Breast epithelium (tissue), 3 donors: ENCODE measurements around the gene ULK4.

ENCODE experiments used
- POLR2A ChIP-seq: fragments of 450-650 bp; IDR thresholded peaks from one replicate; pipeline ENCODE4 v1.6.1; 2016; ENCODE audit warnings: antibody characterized with exemption, mild to moderate bottlenecking, moderate library complexity
- POLR2AphosphoS5 ChIP-seq, 3 donors: sonication (generic); formaldehyde crosslinking; IDR thresholded peaks; one replicate each; pipeline ENCODE4 v1.6.1; 2017; ENCODE audit warnings: antibody characterized with exemption in 3 of 3
- TF ChIP-seq, protein P1 (sequence below), 3 donors: fragments of 450-650 bp; IDR thresholded peaks; one replicate each; pipeline ENCODE4 v1.5.1; 2016 to 2017; ENCODE audit warnings: antibody characterized with exemption in 3 of 3, mild to moderate bottlenecking in 3 of 3, moderate library complexity in 3 of 3

DNA sequence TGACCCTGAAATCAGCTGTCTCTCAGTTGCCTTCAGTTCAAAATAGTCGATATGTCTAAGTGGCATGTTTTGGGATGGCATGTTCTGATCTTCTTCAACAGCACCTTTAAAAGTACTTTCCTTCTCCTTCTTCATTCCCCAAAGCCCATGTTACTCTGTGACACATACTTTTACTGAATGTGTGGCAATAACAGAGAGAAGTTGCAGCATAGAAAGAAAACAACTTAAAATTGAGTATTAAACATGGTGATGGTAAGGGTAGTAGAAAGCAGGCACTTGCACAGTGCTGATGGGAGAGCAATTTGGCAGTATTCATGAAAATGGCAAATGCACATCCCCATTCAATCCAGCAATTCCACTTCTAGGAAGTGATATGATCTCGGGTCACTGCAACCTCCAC is 12.3 kb upstream of the ULK4 start:
- TF ChIP-seq, protein P1, sequence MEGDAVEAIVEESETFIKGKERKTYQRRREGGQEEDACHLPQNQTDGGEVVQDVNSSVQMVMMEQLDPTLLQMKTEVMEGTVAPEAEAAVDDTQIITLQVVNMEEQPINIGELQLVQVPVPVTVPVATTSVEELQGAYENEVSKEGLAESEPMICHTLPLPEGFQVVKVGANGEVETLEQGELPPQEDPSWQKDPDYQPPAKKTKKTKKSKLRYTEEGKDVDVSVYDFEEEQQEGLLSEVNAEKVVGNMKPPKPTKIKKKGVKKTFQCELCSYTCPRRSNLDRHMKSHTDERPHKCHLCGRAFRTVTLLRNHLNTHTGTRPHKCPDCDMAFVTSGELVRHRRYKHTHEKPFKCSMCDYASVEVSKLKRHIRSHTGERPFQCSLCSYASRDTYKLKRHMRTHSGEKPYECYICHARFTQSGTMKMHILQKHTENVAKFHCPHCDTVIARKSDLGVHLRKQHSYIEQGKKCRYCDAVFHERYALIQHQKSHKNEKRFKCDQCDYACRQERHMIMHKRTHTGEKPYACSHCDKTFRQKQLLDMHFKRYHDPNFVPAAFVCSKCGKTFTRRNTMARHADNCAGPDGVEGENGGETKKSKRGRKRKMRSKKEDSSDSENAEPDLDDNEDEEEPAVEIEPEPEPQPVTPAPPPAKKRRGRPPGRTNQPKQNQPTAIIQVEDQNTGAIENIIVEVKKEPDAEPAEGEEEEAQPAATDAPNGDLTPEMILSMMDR (IDR thresholded peaks at IDR 0.05), result no peak
- no peak for TF ChIP-seq POLR2A
- no peak for TF ChIP-seq POLR2AphosphoS5 (IDR thresholded peaks at IDR 0.05)
